Measurements from ENCODE around the gene GSC2. TPM values are rescaled to one million over a fixed set of nuclear protein-coding genes. Genes with fewer than 3 reads are reported as not detected.

Gene GSC2
- total RNA-seq, 1 donor from 2014 or later = 0.26 TPM

DNA sequence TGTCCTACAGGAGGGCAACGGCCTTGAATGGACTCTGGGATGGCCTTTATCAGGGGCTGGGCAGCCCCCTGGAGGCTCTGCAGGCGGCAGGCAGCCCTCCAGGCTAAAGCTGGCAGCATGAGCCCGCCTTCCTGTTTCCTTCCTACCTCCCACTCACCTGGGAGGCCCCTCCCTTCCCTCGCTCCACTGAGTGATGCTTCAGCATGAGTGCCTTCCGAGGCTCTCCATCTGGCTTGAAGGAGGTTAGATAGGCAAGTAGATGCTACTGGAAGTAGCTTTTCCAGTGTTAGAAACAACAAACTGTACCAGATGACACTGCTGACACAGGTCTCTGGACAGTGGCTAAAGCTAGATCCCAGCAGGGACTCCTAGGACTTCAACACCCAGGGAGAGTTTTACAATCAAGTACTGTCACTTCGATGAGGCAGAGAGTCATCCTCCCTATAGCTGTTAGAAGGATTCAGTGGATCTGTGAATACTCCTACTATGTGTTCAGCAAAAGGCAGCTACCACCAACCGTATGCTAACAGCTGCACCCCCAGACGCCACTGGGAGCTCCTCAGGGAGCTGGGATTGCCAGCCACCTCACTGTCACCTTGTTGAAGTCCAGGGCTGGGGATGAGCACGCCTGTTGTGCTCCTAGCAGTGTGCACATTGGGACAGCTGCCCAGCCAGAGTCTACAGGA lies 32.5 kb upstream of the GSC2 start:
- Mint-ChIP-seq H3K4me3 (peak overlapping the region; percentile 56), H3K27ac (no peak overlapping the region), H3K4me1 (ENCODE audit: low read depth) (peaks cover 24% of the 10 kb centered on the region), H3K36me3 (ENCODE audit: low read depth) (no peaks in the 10 kb centered on the region), H3K9me3 (no peaks in the 10 kb centered on the region), H3K27me3 (ENCODE audit: insufficient read depth) (peaks cover 6% of the 10 kb centered on the region)
- intact Hi-C loops (cut with micrococcal nuclease) = no loop called here
- no peak for DNase-seq (ENCODE audit: low spot score)

DNA sequence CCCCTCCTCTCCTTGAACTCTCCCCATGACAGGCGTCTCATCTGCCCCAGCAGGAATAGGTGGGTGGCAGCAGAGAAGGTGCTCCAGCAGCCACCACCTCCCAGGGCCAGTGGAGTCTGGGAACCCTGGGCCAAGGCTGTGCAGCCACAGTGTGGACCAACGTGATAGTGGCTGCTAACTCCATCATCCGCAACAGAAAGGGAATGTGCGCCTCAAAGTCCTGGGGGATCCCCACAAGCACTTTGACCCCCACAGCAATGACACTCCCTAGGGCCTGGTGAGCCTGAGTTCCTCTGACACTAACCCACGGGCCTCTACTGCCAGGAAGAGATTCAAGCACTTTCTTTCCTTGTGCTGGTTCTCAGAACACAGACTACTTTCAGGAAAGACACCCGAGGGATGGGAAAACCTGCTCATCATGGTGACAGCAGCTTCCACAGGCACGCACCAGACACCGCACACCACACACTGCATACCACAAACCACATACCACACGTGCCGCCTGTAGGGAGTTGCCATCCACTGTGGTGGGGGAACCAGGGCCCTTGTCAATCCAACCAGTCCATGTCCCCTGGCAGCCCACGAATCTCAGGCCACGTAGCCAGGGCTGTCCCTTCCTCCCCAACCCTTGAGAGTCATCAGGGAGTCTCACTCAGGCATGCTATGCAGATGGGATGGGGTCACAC lies 31.8 kb upstream of the GSC2 start:
- H3K4me3 Mint-ChIP-seq = peak overlapping the region; percentile 56
- DNase-seq (ENCODE audit: low spot score) = no peak

DNA sequence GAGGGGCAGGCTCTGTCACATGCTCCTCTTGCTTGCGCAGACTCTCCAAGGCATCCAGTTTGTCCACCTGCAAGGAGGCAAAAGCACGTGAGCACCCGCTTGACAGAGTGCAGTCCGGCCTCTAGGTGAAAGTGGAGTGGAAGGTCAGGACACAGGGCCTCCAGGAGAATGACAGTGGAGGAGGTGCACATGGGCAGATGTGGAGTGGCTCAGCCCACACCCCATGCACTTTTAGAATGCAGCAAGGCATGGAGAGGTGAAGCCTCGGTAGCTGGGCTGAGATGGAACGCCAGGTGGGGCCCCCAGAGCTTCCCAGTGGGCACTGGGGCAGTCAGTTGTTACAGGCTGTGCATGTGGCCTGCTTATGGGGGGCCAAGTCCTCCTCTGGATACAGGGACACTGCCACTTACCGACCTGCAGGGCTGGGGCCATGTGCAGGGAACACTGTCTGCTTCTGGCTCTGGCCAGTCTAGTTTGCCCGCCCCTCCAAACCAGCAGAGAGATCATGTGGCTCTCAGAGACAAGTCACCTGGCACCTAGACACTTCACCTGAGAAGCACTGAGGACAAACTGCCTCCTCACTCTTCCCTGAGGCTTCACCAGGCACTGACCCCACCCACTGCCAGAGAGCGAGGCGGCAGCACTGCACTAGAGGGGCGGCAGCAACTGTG lies 30.8 kb upstream of the GSC2 start:
- Mint-ChIP-seq H3K4me1 (ENCODE audit: low read depth) (peaks cover 24% of the 10 kb centered on the region), H3K4me3 (no peak overlapping the region), H3K36me3 (ENCODE audit: low read depth) (no peaks in the 10 kb centered on the region), H3K27ac (no peak overlapping the region), H3K27me3 (ENCODE audit: insufficient read depth) (peaks cover 6% of the 10 kb centered on the region), H3K9me3 (no peaks in the 10 kb centered on the region)
- no peak for DNase-seq (ENCODE audit: low spot score)
- intact Hi-C loops (cut with micrococcal nuclease) = no loop called here

More for the DNA sequence above, 31.8 kb upstream of the GSC2 start:
- no peaks in the 10 kb centered on the region for H3K36me3 Mint-ChIP-seq (ENCODE audit: low read depth)
- H3K9me3 Mint-ChIP-seq = no peaks in the 10 kb centered on the region
- H3K27me3 Mint-ChIP-seq (ENCODE audit: insufficient read depth) = peaks cover 6% of the 10 kb centered on the region
- intact Hi-C loops (cut with micrococcal nuclease) = no loop called here
- peaks cover 24% of the 10 kb centered on the region for H3K4me1 Mint-ChIP-seq (ENCODE audit: low read depth)
- no peak overlapping the region for H3K27ac Mint-ChIP-seq

DNA sequence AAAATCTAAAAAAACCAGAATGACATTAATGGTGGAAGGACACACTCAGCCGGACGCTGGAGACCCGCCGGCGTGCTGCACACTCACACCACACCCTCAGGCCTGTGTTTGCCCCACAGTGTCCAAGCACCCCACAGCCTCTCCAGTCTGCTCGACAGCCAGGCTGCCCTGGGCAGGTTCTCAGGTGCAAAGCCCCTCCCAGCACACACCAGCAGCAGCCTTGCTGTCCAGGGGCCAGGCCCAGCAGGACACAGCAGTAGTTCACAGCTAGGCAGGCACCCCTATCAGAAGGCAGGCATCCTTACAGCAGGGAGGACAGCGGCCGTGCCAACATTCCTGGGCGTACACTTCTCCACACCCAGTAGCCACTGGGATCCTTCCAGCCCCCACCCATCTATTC lies 30.1 kb upstream of the GSC2 start:
- Mint-ChIP-seq H3K36me3 (ENCODE audit: low read depth) (no peaks in the 10 kb centered on the region), H3K4me1 (ENCODE audit: low read depth) (peaks cover 24% of the 10 kb centered on the region), H3K27me3 (ENCODE audit: insufficient read depth) (peaks cover 6% of the 10 kb centered on the region), H3K4me3 (no peak overlapping the region), H3K9me3 (no peaks in the 10 kb centered on the region), H3K27ac (no peak overlapping the region)
- intact Hi-C loops (cut with micrococcal nuclease) = no loop called here
- DNase-seq (ENCODE audit: low spot score) = no peak

DNA sequence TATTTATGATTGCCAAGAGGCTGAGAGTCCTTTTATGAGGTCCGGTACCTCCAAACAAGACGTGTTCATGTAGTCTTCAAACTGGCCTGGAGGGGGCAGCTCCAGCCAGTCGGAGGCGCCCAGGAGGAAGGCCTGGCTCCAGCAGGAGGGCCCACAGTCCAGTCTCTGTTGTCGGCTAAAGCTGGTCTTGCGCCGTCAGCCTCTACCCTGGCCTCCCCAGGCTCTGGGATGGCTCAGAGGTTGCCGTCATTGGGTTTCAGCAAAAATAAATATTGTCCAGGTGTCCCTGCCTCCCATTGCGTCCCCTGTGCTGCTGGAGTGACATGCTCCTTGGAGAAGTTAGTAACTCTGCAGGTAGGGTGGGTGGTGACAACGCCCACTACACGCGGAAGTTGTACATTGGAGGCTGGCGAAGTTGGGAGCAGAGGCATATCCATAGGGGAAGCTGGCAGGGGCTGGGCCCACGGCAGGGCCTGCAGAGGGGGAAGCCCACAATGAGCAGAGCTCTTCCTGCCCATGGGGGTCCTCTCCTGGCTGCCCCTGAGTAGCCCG lies 29.5 kb upstream of the GSC2 start:
- Mint-ChIP-seq H3K9me3 (no peaks in the 10 kb centered on the region), H3K4me3 (peak overlapping the region; percentile 85), H3K36me3 (ENCODE audit: low read depth) (no peaks in the 10 kb centered on the region), H3K4me1 (ENCODE audit: low read depth) (peaks cover 24% of the 10 kb centered on the region), H3K27ac (peak overlapping the region; percentile 68), H3K27me3 (ENCODE audit: insufficient read depth) (peaks cover 4% of the 10 kb centered on the region)
- DNase-seq (ENCODE audit: low spot score) = no peak
- intact Hi-C loops (cut with micrococcal nuclease) = loop anchor here (1.0 to 5.0 kb wide), 8 partner anchors 35 to 451 kb away; partner anchors contain the start of genes C22orf39, CDC45, DGCR2 and ESS2

DNA sequence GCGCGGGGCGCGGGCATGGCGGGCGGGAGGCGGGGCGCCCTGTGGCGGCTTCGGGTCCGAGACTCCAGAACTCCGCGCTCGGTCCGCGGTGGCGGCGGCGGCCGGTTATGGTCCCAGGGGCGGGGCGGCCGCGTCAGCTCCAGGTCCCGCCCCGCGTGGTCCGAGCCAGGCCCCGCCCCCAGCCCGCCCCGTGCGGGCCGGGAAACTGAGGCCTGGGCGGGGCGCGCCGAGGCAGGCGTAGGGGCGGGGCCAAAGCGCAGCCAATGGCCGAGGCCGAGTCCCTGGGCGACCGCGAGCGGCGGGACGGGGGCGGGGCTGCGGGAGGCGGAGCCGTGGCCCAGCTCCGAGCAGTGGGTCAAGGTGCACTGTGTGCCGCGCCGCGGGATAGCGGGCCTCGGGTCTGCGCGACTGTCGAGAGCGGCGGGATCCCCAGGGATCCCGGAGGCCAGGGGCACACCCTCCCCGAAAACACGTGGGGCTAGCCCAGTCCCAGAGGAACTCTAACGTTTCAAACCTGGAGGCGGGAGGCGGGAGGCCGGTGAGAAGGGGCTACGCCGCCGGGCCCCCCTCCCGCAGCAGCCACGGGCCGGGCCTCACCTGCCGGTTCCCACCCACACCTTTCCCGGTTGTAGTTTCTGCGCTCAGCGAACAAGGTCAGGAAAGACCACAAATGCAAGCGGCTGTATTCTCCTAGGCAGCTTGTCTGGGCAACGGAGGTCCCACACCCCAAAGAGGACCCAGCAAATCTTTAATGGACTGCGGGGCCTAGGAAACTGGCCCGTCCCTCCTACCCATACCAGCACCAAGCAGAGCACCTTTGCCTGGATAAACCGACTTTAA lies 28.8 kb upstream of the GSC2 start, which contains the start of gene SLC25A1:
TSS of gene SLC25A1 (minus strand) at position 80 of the 840 bp plus-strand sequence. CDS start at position 17, 63 bp downstream.
- H3K4me3 Mint-ChIP-seq = peak within 1 kb of the TSS; percentile 85
- H3K4me1 Mint-ChIP-seq (ENCODE audit: low read depth) = peaks cover 24% of the 10 kb centered on the region
- no peaks in the 10 kb centered on the region for H3K36me3 Mint-ChIP-seq (ENCODE audit: low read depth)
- H3K27ac Mint-ChIP-seq = peak within 1 kb of the TSS; percentile 68
- H3K27me3 Mint-ChIP-seq (ENCODE audit: insufficient read depth) = peaks cover 4% of the 10 kb centered on the region
- no peaks in the 10 kb centered on the region for H3K9me3 Mint-ChIP-seq
- peak; percentile 86 for DNase-seq (ENCODE audit: low spot score)
- intact Hi-C loops (cut with micrococcal nuclease) = loop anchor here (1.0 to 5.0 kb wide), 8 partner anchors 35 to 451 kb away; partner anchors contain the start of genes C22orf39, CDC45, DGCR2 and ESS2

DNA sequence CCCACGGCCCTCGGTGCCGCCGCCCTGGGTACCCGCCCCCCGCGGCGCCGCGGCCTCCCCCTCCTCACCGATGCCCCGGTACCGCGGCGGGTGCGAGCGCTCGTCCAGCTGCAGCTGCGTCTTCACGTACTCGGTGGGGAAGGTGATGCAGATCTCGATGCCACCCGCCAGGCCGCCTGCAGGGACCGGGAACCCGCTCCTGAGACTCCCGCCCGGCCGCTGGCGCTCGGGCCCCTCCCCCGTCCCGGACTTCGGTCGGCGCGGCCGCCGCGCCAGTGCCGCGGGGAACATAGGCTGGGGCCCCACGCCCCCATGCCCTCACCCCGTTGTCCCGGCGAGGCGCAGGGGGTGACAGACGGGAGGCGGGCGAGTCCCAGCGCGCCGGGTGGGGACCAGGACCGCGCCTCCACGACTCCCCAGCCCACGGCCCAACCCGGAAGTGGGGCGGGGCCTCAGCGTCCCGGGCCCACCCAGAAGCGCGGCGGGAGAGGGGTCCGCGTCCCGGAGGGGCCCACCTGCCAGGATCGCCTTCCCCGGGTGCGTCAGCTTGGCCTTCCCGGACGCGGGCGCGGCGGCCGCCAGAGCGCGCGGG lies 28.1 kb upstream of the GSC2 start:
- Mint-ChIP-seq H3K4me3 (peak overlapping the region; percentile 70), H3K36me3 (ENCODE audit: low read depth) (no peaks in the 10 kb centered on the region), H3K27ac (no peak overlapping the region), H3K4me1 (ENCODE audit: low read depth) (peaks cover 31% of the 10 kb centered on the region), H3K27me3 (ENCODE audit: insufficient read depth) (peaks cover 4% of the 10 kb centered on the region), H3K9me3 (no peaks in the 10 kb centered on the region)
- intact Hi-C loops (cut with micrococcal nuclease) = loop anchor here (2.0 to 5.0 kb wide), 3 partner anchors 71 to 269 kb away; partner anchors contain the start of genes C22orf39 and MRPL40
- DNase-seq (ENCODE audit: low spot score) = peak; percentile 59

DNA sequence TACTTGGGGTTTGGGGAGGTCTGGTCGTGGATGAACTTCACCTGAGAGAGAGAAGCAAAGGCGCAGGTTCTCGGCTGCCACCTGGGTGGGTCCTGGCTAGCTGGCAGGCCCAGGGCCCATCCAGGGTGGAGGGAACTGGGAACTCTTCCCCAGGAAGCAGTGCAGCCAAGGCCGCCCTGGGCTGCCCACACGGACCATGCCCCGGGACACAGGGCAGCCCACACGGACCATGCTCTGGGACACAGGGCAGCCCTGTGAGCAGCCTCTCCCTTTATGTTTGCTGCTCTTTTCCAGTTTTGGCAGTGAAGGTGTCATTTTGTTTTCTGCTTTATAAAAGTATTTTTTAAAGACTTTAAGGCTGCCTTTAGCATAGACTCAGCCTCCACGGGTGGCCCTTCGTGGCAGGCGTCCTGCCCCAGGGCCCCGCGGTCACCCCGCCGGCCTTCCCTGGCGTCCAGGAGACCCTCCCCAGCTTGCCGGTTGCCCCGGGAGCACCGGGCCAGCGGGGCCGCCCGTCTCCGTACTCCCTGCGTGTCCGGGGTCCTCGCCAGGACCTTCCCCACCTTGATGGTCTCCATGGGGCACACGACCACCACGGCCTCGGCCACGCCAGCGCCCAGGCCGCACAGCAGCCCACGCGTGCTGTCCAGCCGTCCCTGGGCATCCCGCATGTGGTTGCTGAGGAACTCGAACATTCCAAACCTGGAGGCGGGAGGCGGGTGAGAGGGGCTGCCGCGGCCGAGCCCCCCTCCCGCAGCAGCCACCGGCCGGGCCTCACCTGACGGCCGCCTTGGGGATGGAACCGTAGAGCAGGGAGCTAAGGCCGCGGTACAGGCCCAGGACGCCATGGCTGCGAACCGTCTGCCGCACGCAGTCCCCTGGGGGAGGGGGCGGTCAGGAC lies 27.3 kb upstream of the GSC2 start:
- Mint-ChIP-seq H3K27ac (no peak overlapping the region), H3K27me3 (ENCODE audit: insufficient read depth) (peaks cover 4% of the 10 kb centered on the region), H3K9me3 (no peaks in the 10 kb centered on the region), H3K36me3 (ENCODE audit: low read depth) (no peaks in the 10 kb centered on the region), H3K4me3 (peak overlapping the region; percentile 73), H3K4me1 (ENCODE audit: low read depth) (peaks cover 35% of the 10 kb centered on the region)
- no peak for DNase-seq (ENCODE audit: low spot score)
- intact Hi-C loops (cut with micrococcal nuclease) = loop anchor here (2.0 to 5.0 kb wide), 3 partner anchors 70 to 270 kb away; partner anchors contain the start of genes C22orf39 and MRPL40

DNA sequence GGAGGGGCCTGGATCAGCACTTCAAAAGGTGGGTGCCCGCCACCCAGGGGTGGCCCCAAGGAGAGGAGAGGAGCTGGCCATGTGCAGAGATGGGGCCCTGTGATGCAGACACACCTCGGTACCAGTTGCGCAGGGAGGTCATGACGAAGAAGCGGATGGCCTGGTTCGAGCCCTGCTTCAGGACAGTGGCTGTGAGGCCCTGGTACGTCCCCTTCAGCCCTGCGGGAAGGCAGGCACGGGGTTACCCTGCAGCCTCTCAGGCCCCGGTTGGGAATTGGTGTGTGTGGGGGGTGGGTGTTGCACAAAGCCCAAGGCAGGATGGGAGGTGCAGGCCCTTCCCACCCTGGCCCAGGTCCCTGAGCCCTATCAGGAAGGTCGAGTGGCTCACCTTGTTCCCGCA lies 26.6 kb upstream of the GSC2 start:
- Mint-ChIP-seq H3K27ac (no peak overlapping the region), H3K4me3 (peak overlapping the region; percentile 73), H3K9me3 (no peaks in the 10 kb centered on the region), H3K36me3 (ENCODE audit: low read depth) (peaks cover 3% of the 10 kb centered on the region), H3K4me1 (ENCODE audit: low read depth) (peaks cover 33% of the 10 kb centered on the region), H3K27me3 (ENCODE audit: insufficient read depth) (peaks cover 1% of the 10 kb centered on the region)
- intact Hi-C loops (cut with micrococcal nuclease) = loop anchor here (5.0 kb wide), 2 partner anchors 69 to 271 kb away; partner anchors contain the start of gene C22orf39
- no peak for DNase-seq (ENCODE audit: low spot score)

DNA sequence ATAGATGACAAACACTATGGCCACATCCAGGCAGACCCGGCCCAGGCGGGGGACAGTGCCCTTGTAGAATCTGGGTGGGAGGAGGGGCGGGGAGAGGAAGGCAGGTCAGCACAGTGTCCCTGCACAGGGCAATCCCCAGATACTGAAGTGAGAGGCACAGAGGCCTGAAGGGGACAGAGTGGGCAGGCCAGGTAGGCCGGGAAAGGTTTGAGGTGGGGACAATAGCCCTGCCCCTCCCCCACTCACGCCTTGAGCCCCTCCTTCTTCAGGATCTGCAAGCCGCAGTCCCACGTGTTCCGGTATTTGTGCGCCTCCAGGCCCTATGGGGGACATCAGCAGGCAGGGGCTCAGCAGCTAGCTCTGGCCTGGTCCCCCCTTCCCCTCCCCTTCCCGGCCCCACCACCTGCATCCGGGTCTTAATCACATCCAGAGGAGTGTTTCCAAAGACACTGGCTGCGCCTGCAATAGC lies 26.1 kb upstream of the GSC2 start:
- H3K27me3 Mint-ChIP-seq (ENCODE audit: insufficient read depth) = no peaks in the 10 kb centered on the region
- peaks cover 28% of the 10 kb centered on the region for H3K4me1 Mint-ChIP-seq (ENCODE audit: low read depth)
- intact Hi-C loops (cut with micrococcal nuclease) = loop anchor here (5.0 kb wide), 2 partner anchors 69 to 271 kb away; partner anchors contain the start of gene C22orf39
- no peak for DNase-seq (ENCODE audit: low spot score)
- peak overlapping the region; percentile 73 for H3K4me3 Mint-ChIP-seq
- no peaks in the 10 kb centered on the region for H3K9me3 Mint-ChIP-seq
- no peak overlapping the region for H3K27ac Mint-ChIP-seq
- peaks cover 3% of the 10 kb centered on the region for H3K36me3 Mint-ChIP-seq (ENCODE audit: low read depth)

Data from activated T-helper 1 cell treated with anti-CD3 and anti-CD28 coated beads, Interleukin-12 subunit alpha, Interleukin-12 subunit beta, Interleukin-2, Interleukin-4 antibody, amounts not matched to agents 30 ng/mL and 10 ng/mL and 1 ng/mL, durations not matched to agents 14 hours and 24 hours and 36 hours (primary cell).